GM19193 (cell line): Measurements from ENCODE around the gene PITRM1.

Experiments
- POLR2A ChIP-seq: IDR thresholded peaks from 4 replicates; pipeline ENCODE4 v1.6.1; 2011; ENCODE audit not compliant: insufficient read depth, insufficient read length; ENCODE audit errors: extremely low read depth

The PITRM1 gene

GRCh38 chr10:3126249-3126648, 46.3 kb downstream of the PITRM1 start:
- TF ChIP-seq POLR2A = no peak

- TF ChIP-seq POLR2A = no peak
Measured at GRCh38 chr10:3125527-3126170, 46.9 kb downstream of the PITRM1 start.

- no peak for TF ChIP-seq POLR2A
Measured at GRCh38 chr10:3124412-3125175, 48.0 kb downstream of the PITRM1 start.

- no peak for TF ChIP-seq POLR2A
Measured at GRCh38 chr10:3123571-3124411, 48.8 kb downstream of the PITRM1 start.

DNA sequence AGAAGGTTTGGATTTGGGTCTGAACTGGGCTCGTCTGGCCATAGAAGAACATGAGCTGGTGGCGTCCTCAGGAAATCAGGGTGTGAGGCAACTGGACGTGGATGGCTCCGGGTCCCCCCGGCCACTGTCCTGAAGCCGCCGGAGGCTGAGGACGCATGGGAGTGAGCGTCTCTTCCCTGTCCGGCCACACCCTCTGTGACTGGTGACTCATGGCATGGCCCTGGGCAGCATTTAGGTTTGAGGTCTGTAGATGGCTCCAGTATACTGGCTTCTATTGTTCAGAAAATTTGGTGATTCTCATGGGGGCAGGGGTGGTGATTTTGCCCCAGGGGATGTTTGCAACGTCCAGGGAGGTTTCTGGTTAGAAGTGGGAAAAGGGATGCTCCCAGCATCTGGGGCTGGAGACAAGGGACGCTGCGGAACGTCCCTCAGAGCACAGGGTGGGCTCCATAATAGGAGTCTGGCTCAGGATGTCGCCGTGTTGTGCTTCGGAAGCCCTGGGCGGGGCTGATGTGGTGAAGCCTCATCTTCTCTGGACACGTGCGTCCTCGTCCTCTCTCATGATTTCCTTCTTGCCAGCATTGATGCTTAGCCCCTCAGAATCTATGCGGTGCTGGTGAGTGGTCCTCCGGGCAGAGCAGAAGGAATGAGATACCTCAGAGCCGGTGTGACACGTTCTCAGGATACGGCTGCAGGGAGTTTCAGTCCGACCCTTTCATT, 49.9 kb downstream of the PITRM1 start:
- no peak for TF ChIP-seq POLR2A

- no peak for TF ChIP-seq POLR2A
Measured at GRCh38 chr10:3122034-3122433, 50.5 kb downstream of the PITRM1 start.

GRCh38 chr10:3119796-3120459, 52.7 kb downstream of the PITRM1 start:
- no peak for TF ChIP-seq POLR2A

DNA sequence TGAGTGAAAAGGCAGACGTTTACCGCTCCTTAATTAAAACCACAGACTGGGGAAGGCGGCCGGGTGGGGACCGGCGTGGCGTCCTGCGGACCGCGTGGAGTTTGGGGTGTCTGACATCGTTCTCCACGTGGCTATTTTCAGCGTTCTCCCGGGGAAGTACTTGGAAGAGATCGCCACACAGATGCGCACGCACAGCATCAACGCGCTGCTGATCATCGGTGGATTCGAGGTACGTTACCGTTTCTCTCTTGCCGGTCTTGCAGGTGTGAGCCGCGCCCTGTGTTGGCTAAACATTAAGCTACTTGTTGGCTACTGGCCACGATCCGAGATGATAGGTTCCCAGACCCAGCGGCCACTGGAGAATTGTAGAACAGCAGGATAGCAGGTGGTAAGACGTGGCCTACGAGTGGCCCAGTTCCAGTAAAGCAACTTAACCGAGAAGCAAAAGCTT, 53.9 kb downstream of the PITRM1 start:
- no peak for TF ChIP-seq POLR2A

DNA sequence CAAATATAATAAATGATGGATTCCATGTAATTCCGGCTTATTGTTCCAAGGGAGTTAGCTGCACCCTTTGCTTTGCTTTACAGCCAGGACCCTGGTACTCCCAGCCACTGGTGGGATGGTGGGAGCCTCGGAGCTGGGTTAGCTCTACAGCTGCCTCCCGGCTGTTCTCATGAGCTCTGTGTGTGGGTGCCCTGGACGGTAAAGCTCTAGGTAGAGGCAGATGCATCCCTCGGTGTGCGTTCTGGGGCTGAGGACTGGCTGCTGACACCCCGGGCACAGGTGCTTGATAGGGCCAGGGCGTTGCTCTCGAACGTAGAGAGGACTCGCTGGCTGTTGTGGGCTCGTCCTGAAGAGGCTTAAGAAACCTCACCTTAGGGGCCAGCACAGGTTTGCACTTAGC, 55.1 kb downstream of the PITRM1 start:
- no peak for TF ChIP-seq POLR2A

DNA sequence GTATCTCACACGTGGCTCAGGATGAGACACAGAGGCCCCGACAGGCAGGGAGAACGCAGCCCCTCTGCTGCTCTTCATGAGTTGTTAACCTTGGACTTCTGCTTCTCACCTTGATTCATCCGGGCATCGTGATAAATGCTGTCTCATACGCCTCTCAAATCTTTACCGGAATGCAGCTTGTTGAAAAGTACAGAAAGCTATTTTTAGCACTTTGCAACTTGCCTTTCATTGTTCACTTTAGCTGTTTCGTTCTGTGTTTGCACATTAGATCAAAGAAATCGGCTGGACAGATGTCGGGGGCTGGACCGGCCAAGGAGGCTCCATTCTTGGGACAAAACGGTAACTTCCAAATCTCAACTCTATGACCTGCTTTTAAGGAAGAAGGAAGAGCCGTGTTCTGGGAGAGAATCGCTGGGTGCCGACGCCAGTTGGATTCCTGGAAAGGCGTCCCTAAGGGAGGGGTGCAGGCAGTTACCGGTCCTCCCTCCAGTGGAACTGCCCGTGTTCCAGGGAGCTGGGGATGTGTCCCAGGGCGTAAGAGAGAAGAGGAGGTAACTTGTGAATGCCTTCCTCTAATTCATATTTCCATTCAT, 56.0 kb downstream of the PITRM1 start:
- no peak for TF ChIP-seq POLR2A

- TF ChIP-seq POLR2A = no peak
Measured at GRCh38 chr10:3115685-3116084, 56.9 kb downstream of the PITRM1 start.

DNA sequence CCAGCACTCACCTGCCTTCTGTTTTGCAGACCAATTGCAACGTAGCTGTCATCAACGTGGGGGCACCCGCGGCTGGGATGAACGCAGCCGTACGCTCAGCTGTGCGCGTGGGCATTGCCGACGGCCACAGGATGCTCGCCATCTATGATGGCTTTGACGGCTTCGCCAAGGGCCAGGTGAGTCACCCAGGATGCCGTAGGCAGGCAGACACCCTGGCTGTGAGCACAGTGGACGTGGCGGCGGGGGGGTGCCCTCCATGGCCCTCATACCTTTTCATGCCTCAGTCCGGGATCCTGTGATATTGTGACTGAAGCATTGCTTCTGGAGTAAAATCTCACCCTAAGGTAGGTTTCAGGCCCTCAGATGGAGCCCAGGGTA, 59.2 kb downstream of the PITRM1 start:
- TF ChIP-seq POLR2A = no peak

GRCh38 chr10:3111621-3112163, 60.9 kb downstream of the PITRM1 start:
- TF ChIP-seq POLR2A = no peak

- no peak for TF ChIP-seq POLR2A
Measured at GRCh38 chr10:3110782-3111620, 61.6 kb downstream of the PITRM1 start.

DNA sequence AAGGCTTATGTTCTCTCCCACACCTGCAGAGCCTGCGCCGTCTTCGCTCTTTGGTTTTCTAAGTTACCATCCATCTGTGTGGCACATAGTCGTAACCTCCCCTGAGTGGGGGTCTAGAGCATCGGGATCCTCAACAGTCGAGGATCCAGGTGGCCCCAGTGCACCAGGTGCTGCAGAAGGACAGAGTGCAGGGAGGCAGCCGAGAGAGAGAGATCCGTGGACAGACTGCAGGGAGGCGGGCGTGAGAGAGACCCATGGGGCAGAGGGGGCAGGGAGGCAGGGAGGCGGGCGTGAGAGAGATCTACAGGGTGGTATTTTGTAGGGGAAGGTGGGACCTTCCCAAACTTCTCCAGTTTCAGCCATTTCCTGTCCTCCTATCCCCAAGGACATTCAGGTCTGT, 62.9 kb downstream of the PITRM1 start:
- TF ChIP-seq POLR2A = no peak
